AML-193 (cell line): ENCODE measurements around the gene AUTS2.

ENCODE experiments used
- DNase-seq, 2 experiments: peaks; one replicate each; lab custom pipeline; 2025; lab: John Stamatoyannopoulos, UW

AUTS2 gene

DNA sequence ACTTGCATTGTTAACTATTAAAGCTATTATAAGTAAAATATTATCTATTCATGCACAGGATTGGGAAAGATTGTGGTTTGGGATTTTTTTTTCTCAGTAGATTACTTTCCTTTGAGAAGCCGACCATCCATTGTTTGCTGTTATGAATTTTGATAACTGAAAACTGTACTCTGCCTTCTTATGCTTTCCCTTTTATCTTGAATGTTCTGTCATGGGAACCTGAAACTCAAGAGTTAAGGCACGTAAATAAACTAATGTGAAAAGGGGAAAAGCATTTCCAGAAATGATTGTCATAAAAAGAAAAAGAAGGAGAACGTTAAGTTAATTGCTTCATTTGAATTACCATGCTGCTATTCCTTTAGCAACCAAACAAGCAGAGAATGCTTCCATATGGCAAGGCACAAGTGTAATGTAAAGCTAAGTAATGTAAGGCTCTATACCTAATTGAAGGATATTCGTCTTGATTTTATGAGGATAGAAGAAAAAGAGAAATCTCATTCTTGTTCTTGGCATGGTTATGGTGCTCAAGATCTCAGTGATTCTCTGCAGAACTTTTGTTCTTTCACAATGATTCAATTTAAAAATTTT, 370.8 kb downstream of the AUTS2 start:
- DNase-seq, result no peak

DNA sequence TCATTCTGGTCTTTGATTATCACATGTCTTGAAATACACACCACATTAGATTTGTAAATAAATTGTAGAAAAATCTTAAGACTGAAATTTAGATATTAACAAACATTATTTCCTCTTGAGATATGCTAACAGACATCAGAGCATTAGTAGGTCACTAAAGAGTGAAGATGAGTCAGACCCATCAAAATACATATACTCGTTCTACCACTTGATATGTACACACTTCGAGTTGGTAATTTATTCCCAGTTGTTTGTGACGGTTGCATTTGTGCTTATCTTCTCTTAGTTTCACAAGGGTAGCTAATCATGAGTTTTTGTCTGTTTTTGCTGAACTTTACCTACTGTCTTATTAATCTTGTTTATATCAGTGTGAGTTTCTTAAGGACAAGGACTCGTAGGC, 383.4 kb downstream of the AUTS2 start:
- DNase-seq, result no peak

DNA sequence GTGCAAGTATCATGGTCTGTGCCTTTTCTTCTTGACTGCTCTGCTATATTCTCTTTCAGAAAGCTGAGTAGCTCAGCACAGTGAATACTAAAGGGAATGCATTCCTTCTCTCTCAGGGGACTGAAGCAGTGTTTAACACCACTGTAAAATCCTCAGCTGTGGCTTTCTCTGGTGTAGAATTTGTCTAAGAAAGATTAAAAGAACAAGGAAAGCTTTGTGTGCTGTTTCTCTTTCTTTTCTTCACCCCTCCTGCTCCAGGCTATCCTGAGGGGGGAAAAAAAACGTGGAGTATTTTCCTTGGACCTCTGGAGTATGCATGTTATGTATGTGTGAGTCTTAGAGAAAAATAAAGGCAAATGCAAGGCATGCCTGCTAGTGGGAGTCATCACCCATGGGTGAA, 383.9 kb downstream of the AUTS2 start:
- DNase-seq, result no peak

DNA sequence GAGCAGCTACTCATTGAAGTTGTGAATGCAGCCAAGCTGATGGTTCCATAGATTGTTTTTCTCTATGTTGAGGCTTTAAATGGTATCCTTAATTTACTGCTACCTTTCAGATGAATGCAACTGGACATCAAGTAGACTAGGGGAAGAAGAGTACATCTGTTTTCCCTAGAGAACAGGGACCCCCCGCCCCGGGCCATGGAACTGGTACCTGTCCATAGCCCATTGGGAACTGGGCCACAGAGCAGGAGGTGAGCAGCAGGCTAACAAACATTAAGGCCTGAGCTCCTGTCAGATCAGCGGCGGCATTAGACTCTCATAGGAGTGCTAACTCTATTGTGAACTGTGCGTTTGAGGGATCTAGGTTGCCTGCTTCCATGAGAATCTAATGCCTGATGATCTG, 391.3 kb downstream of the AUTS2 start:
- no peak for DNase-seq

DNA sequence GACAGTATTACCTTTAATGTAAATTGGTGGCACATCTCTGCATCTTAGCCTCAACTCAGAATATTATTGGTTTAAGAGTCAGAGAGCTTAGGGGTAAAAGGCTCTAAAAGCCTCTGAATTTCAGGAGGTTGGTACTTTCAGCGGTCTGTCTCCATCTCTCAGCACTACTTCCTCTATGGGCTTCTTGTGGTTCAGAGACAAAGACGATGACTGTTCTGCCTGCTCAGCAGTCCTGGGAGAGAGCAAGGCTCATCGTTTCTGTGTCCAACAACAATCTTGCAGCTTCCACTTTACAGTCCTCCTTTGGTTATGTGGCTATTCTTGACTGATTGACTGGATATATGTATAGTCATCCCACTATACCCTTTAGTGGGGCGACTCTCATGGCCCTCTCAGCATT, 394.7 kb downstream of the AUTS2 start:
- peak in 1 of 2 experiments; percentile 1 for DNase-seq

DNA sequence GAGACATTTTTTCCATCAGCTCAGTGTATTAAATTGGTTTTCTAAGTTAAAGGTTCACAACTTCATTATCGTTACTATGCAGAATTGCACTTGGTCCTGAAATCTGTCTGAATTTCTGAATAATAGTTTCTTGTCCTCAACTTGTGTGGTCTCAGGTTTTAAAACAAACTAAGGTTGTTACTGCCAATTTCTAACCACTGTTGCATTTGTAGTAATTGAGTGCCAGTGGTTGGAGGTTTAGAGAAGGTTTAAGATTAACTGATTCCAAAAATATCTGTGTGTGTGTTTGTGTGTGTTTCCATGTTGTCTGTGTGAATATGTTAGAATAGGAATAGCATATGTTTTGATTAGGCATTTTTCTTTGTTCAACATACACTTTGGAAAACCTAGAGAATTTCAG, 395.9 kb downstream of the AUTS2 start:
- DNase-seq, result no peak

DNA sequence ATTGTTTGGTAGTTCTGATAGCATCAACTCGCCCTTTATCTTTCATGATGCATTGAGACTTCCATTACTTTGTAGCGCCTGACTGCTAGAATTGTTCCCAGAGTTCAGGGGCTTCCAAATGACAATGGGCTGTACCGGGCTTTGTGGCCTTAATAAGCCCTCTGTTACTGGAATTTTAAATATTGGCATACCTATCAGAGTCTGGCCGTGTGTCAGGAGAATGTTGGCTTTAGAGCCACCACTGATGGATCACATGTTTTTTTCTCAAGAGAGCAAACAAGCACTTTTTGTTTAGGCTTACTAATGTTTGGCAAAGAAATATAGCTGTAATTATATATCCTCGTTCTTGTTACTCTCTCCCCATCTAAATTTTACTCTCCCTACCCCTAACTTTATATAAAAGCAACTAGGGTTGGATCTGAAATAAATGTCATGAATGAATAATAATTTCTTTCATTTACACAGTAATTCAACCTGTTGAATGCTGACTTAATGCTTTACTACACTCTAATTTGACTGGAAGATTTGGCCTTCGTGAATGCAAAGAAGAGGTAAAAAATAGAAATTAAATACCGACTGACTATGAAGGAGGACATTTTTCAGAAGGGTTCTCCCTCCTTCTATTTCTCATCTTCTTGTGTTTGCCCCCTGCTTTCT, 396.7 kb downstream of the AUTS2 start:
- DNase-seq, result no peak

DNA sequence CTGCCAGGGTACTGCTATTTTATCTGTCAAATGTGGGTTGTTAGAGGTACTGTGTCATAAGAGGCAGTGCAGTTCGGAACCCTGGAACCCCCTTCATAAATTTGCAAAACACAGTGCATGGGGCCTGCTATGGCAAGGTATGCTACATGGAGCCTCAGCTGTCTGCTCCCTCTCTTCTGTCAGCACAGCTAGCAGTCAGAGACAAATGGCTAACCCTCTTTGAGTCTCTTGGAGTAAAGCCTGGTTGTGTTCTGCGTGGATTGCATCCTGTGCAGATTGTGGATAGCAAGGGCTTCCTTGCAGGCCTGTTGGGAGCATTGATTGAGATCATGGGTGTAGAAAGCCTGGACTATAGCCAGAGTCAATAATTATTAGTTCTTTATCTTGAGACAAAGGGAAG, 397.8 kb downstream of the AUTS2 start:
- no peak for DNase-seq

DNA sequence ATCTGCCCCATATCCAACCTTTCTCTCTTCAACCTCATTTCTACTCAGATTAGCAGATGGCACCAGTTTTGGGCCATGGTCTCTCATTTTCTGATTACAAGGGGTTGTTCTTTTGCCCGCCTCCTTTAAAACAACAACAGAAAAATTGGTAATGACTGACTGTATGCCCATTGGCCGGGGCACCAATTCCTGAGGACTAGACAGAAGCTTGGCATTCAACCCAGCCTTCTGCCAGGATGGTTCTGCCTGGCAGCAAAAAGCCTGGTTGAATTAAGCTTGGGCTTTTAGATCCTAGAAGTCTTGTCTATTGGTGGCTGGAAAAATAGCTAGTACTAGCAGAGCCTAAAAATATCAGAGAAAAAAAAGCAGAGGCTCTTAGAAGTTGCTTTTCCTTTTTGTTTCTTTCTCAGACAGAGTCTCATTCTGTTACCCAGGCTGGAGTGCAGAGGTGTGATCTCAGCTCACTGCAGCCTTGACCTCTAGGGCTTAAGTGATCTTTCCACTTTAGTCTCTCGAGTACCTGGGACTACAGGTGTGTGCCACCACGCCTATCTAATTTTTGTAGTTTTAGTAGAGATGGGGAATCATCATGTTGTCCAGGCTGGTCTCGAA, 402.6 kb downstream of the AUTS2 start:
- DNase-seq, result no peak

DNA sequence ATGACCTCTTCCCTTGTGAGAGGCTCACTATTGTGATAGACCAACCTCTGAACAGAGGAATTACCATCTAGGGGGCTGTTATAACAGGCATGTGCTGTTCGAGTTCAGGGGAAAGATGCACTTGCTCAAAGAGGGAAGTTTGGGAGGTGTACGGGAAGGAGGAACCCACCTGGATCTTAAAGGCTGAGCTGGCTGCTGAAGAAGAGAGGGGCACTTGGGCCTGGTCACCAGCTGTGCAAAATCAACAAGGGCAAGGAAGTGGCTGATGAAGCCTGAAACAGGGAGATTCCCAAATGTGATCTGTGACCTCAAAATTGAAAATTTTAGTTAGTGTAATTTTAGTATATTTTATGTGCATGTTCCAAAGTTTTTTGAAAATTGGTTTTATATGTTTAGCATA, 407.2 kb downstream of the AUTS2 start:
- no peak for DNase-seq

DNA sequence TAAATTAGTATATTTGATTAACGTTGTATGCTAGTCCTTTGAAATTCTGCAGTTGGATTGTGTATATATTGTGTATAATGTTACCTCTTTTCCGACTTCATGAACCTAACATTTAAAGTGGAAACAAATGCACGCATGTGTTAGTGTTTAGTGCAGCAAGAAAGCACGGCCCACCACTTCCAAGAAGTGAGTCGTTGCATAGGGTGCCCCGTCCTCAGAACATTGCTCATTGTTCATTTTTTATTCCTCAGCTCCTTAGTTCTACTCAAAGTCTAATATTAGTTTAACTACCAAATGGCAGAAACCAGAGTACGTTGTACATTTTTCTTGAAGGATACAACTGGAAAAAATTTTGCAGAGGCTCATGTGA, 407.6 kb downstream of the AUTS2 start:
- no peak for DNase-seq

DNA sequence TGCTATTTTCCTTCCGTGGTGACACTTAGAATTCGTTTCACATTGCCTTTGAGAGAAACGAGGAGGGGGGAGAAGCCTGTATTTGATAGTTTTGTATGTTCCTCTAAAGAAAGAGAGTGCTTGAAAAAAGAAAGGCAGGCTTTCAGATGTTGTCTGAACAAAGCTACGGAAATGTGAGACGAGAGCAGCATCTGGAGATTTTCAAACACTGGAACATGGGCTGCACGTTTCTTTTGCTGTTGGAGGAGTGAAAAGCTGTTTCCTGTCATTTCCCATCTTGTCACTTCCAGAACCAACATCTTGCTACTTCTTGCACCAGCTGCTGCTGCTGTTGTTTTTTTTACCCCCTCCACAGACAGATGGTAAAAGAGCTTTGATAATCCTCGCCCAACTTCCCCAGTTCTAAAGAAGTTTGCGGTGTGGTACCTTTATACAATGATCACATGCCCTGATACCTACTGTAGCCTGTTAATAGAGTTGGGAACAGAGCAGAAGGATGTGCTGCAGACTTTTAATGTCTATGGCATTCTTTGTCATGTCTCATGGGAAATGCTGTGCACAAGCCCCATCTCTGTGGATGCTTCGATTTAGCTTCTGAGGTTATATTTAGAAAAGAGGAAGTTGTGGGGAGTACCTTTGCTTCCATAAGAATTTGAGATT, 408.1 kb downstream of the AUTS2 start:
- peak; percentile 32 to 55 for DNase-seq

DNA sequence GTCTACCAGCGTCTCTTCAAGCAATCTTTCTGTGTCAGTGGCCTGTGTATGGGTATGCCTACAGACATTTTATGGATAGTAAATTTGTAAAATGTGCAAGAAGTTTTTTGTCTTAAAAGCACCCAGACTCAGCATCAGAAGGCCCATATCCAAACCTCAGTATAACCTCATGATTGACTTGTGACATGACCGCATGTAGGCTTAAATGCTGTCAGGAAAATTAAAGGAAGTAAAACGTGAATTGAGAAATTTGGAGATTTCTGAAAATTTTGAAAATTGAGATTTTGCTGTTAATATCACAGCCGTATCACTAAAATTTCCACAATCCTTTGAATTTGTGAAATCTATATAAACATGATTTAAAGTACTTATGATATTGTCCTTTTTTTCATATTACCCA, 410.2 kb downstream of the AUTS2 start:
- DNase-seq, result no peak

DNA sequence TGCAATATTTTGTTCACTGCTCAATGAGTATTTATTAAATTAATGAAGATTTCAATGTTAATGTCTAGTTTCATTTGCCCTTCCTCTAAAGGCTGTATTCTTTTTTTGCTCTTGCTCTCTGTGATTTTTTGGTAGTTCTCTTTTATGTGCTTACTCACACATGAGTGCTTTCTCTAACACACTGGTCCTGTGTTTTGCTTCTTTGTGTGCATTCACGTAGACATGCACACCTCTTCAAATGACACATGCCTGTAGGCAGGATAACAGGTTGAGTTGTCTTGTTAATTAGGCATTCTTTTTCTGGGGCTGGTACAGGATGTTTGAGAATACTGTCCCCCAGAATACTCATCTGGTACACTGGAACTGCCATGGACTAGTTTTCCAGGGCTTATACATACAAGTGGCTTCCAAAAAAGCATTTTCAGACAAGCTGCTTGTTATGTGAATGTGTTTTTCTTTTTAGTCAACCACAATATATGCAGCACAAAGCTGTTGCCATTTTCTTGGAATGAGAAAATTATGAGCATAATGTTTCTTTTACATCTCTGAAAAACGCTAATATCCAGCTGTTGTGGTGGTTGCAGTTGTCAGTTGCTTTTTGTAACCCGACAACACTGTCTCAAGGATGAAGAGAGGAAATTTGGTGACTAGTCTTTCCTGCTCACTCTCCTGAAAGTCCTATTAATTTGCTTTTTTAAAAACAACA, 416.4 kb downstream of the AUTS2 start:
- no peak for DNase-seq

DNA sequence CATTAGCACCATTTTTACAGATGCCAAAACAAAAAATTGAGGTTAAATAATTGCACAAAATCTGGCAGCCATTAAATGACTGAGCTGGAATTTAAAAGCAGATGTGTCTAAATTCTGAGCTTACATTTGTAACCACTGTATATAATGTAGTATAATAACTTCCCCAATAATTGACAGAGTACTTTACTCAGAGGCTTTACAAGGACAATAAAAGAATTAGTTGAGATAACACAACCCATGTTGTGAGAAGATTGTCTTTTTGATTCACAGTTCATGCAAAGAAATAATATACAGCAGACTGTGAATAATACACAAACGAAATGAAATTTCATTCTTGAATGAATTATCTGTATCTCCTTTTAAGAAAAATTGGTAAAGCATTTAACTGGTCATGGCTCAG, 417.1 kb downstream of the AUTS2 start:
- DNase-seq, result no peak

DNA sequence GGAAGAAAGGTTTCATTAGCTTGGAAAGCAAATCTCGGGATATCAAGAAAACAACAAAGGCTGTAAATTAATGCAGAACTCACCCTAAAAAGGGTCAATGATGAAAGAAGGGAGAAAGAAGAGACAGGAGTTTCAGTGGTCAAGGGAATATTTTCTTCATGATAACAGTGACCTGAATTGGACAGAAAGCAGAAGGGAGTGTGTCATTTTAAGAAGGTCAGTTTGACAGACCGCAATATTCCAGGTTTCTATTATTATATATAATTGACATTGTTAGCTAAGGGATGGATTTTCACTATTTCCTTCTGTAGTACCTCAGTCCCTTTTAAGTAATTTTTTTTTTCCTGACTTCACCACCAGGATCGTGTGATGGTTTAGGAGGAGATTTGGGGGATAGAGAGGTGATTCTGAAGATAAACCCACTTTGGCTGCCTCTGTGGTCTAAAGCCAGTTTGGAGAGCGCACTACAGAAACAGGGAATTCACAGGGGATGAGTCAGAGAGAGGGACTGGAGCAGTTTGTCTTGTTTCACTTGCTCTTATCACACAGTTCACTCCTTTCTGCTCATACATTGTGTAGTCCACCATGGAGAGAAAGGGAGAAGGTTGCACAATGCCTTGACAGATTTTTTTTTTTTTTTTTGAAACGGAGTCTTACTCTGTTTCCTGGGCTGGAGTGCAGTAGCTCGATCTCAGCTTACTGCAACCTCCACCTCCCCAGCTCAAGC, 417.9 kb downstream of the AUTS2 start:
- DNase-seq, result no peak

DNA sequence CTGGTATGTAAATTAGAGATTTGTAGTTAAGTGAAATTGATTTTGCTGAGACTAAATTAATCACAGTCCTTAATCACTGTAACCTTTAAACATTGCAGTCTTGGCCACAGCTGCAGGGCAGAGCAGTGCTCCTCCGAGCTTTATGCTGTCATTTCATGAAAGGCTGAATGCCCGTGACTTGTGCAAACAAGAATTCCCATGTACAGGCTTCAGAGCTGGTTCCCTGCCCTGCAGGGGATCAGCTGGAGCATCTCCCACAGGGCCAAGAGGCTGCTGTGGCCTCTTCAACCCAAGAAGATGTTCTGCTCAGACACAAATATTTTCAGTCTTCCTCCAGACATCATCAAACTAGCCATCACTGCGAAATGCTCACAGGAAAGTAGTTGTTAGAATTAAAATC, 419.1 kb downstream of the AUTS2 start:
- DNase-seq, result no peak

DNA sequence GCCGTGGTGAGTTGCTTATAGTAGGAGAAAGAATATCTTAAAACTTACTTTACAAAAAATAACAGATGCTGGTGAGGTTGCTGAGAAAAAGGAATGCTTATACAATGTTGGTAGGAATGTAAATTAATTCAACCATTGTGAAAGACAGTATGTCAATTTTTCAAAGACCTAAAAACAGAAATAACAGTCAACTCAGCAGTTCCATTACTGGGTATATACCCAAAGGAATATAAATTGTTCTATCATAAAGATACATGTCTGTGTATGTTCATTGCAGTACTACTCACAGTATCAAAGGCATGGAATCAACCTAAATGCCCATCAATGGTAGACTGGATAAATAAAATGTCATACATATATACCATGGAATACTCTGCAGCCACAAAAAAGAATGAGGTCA, 420.4 kb downstream of the AUTS2 start:
- DNase-seq, result no peak

DNA sequence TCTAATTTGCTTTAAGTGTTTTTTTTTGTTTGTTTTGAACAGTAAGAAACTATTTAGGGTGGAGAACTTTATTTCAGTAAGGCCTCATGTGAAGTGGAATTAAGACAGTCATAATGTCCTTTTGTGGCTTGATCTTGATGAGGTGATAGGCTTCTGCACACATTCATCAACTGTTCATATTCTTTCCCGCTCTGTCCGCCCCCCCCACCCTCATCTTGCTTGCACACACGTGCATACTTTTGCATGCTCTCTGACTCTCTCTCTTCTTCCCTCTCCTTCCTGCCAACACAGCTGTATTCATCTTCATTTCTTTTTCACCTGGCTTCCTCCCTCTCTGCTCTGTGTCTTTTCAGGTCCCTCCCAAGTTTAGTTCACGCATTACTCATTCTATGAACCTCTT, 429.6 kb downstream of the AUTS2 start:
- DNase-seq, result no peak

DNA sequence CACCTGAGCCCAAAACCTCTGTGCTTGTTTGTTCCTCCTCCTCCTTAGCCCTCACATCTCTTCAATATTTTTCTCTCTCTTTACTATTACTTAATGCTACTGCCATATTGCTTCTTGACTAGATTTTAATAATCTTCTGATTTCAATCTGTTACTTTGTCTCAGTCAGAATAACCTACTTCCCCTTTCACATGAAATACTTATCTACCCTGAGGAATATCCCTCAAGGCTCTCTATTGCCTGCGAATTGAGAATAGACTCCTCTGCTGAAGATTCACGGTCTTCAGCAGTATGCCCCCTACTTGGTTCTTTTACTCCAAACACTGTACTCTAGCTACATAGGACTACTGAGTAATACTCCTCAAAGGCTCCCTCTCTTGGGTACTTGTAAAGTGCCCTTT, 430.3 kb downstream of the AUTS2 start:
- no peak for DNase-seq

DNA sequence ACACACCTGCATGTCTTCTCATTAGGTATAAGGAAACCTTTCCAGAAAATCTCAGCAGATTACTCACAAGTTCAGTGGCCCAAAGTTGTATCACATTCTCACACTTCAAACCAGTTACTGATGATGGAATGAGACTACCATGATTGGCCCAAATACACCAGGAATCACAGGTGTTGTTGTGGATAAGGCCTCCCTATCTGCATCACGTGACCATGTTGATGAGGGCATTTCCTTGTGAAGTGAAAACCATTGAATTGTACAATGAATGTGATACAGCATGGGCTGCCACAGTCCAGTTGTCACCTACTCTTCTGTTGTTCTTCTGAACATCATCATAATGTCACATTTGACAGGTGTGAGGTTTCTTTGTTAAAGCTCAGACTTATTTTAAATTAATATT, 431.7 kb downstream of the AUTS2 start:
- no peak for DNase-seq

DNA sequence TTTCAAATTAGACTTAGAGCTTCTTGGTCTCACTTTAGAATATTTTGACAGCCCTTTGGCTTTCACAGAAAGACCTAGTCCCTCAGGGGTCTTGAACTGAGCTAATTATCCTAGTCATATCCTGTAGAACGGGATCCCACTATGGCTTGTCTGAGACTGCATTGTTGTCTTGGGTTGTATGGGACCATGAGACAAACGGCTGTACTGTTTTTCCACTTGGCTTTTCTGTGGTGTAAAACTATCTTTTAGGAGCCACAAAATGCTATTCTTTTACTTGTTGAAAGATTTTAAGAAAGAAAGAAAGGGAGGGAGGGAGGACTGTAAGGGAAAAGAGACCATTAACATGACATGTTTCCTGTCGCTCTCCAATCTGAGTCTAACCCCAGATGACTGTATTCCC, 432.5 kb downstream of the AUTS2 start:
- no peak for DNase-seq
